Measurements from ENCODE around the gene MAP3K2.
"Not testable (repeated sequence)": the region's sequence is repeated elsewhere in the genome, so short reads cannot be mapped to it uniquely, and the experiment has no call there.

Gene MAP3K2

DNA sequence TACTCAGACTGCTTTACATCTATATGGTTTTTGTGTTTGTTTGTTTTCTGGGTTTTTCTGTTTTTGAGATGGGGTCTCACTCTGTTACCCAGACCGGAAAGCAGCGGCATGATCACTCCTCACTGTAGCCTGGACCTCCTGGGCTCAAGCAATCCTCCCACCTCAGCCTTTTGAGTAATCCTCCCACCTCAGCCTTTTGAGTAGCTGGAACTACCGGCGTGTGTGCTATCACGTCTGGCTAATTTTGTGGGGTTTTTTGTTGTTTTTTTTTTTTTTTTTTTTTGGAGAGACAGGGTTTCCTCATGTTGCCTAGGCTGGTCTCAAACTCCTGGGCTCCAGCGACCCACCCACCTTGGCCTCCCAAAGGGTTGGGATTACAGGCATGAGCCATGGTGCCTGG lies 9.1 kb downstream of the MAP3K2 start:
- DNase-seq: no peak

DNA sequence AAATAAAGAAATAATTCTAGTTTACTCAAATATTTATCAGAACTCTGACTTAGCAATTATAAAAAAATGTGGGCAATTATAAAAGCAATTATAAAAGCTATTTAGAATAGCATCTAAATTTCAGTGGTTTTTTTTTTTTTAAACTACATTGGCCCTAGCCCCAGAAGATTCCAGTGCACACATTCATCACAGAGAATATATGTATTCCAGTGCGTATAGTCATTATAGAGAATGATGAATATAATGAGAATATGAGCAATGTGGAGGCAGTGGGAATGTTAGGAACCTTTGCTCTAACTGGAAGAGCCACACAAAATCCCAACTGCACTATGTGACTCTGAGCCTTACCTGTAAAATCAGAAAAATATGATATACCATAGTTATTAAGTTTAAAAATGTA lies 10.5 kb downstream of the MAP3K2 start:
- no peak for DNase-seq

DNA sequence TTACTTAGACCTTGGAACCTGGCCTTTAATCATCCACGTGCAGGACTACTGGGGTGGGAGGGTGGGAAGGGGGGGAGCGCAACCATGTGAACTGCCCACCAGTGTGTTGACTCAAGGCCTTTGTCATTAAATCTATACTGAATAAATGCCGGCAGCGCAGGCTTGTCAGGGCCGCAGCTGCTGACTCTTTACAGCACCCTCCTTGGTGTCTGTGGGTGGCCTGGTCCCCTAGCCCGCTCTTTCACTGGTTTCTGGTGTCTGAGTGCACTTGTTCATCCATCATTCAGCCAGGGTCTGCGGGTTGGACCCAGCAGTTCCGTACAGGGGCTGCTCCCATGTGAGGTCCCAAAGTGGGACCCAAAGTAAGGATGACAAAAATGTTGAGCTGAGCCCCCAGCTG lies 11.5 kb downstream of the MAP3K2 start:
- no peak for DNase-seq

DNA sequence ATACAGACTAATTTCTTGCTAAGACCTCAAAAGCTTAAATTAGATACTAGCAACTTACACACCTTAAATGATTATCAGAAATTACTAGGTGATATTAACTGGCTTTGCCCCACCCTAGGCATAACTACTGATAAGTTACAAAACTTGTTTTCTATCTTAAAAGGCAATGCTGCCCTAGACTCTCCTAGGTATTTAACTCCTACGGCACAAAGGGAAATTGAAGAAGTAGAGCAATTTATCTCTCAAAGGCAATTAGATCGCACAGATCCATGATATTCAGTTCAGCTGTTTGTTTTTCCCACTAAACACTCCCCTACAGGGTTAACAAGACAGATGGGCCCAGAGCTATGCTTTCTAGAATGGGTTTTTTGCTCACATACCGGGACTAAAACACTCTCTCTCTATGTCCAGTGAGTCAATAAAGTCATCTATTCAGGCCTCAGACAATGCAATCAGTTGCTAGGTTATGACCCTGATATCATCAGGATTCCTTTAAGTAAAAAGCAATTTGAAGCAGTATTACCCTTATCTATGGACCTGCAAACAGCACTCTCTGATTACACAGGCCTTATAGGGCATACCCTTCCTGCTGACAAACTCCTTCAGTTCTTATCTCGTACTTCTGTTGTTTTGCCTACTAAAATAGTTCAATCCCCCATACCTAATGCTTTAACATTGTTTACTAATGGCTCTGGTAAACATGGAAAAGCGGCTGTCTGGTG lies 14.3 kb downstream of the MAP3K2 start:
- DNase-seq: no peak

DNA sequence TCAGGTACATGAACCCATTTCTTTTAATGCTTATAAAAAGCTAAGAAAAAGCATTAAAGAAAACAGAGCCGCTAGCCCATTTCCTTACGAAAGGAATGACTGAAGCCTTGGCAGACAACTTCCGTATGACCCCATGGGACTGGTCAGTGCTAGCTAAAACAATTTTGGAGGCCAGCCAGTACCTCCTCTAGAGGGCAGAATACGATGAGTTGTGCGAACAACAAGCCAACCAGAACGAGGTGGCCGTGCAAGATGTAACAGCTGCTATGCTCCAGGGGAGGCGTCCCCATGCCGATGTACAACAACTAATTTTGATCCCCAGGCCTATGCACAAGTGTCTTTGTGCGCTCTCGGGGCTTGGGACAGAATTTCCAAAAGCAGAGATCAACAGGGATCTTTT lies 16.7 kb downstream of the MAP3K2 start:
- DNase-seq: no peak

DNA sequence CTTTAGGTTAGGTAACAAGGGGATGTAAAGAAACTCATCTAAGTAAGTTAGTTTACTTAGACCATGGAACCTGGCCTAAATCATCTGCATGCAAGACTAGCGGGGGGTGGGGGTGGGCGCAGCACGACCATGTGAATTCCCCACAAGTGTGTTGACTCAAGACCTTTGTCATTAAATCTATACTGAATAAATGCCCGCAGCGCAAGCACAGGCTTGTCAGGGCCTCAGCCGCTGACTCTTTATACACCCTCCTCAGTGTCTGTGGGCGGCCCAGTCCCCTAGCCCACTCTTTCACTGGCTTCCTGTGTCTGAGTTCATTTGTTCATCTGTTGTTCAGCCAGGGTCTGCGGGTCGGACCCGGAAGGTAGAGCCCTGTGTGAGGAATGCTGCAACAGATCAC lies 17.8 kb downstream of the MAP3K2 start:
- DNase-seq: no peak

DNA sequence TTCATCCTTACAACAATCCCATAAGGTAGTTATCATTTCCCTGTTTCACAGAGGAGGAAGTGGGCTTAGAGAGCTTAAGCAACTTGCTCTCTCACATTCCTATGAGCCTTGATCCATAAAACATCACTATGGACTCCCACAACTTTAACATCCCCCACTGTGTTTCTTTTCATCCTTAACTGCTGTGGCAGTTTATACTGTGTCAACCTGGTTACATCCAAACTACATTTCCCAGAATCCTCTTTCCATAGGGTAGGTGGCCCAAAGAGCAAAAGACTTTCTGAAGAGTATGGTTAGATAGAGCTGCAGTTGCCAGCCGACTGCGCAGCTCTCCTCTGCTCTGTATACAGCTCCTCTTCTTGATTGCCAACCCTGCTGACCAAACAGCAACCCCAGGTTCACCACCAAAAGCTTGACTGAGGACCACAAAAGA lies 22.5 kb downstream of the MAP3K2 start:
- no peak for DNase-seq

DNA sequence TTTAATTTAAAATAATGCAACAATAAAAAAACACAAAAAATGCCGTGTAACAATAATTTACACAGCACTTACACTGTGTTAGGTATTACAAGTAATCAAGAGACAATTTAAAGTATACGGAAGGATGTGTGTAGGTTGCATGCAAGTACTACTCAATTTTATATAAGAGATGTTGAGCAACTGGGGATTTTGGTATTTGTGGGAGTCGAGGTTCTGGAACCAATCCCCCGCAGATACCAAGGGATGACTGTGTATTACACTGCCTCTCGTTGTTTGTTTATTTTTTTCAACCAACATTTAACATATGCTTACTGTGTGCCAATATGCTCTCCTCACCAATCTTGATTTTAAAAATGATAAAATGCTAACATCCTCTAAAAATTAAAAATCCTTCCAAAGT lies 24.8 kb downstream of the MAP3K2 start:
- no peak for DNase-seq

DNA sequence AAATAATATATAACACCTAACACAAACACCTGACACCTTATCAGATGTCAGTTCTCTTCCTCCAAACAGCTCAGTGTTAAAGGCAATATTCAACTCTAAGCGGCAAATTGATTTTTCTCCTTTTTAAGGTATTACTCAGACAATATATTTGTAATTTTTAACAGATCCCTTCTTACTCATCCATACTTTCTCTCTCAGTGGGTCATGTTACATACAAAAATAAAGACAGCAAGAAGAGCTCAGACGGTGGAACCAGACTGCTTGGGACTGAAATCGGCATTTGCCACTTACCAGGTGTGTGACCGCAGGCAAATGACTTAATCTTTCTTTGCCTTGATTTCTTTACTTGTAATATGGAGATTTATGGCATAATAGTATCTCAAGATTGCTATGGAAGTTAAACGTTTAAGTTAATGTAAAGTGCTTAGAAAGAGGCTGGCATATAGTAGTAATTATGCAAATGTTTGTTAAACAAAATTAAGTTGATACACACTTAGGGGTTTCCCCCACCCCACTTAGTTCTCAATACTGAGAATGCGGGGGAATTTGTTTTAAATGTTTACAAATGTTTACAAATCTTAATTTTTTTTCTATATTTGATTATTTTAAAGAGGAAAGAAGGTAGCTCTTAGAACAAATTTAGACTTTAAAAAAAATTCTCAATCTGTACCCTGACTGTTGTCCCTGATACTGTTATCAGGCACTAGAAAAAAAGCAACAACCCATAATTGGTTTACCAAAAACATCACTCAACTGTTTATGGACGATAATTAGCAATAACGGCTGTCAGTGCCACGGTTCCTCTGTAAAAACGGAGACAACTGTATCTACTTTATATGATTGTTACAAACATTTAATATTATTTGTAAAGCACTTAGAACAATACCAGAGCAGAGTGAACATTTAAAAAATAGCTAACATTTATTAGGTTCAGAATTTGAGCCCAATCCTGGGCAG lies 25.6 kb downstream of the MAP3K2 start:
- DNase-seq: no peak

DNA sequence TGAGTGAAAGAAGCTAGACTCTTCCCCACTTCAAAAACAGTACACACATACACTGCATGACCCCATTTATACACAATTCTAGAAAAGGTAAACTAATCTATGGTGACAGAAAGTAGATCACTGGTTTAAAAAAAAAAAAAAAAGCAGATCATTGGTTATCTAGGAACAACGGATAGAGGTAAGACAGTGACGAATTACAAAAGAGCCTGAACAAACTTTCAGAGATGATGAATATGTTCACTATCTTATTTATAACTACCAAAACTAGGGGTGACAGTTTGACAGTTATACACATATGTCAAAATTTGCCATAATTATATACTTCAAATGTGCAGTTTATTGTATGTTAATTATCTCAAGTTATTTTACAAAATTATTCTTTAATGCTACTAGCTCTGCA lies 27.5 kb downstream of the MAP3K2 start:
- no peak for DNase-seq

DNA sequence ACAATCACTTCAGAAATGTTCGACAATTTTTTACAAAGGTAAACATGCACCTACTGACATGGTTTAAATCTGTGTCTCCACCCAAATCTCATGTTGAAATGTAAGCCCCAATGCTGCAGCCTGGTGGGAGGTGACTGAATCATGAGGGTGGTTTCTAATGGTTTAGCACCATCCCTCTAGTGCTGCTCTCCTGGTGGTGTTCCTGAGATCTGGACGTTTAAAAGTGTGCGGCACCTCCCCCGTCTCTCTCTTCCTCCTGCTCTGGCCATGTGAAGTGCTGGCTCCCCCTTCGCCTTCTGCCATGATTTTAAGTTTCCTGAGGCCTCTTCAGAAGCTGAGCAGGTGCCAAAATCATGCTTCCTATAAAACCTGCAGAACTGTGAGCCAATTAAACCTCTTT lies 28.3 kb downstream of the MAP3K2 start:
- DNase-seq: no peak

DNA sequence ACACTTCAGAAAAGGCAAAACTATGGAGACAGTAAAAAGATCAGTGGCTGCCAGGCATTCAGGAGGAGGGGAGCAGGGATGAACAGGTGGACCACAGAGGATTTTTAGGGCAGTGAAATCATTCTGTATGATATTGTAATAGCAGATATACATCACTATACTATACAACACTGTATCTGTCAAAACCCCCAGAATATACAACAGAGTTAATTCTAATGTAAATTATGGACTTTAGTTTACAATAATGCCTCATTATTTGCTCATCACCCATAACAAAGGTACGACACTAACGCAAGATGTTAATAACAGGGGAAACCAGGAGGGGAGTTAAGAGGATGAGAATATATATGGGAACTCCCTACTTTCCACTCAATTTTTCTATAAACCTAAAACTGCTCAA lies 28.8 kb downstream of the MAP3K2 start:
- no peak for DNase-seq

DNA sequence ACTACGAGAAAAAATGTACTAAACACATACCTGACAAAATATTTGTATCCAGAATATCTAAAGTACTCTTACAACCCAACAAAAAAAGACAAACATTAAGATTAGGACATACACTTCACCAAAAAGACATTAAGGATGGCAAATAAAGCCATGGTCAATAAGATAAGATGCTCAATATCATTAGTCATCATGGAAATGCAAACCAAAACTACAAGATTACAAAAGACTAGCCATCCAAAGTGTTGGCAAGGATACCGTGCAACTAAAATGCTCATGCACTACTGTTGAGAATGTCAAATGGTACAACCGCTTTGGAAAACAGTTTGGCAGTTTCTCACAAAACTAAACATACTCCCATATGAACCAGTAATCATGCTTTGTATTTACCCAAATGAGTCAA lies 29.7 kb downstream of the MAP3K2 start:
- DNase-seq: no peak

DNA sequence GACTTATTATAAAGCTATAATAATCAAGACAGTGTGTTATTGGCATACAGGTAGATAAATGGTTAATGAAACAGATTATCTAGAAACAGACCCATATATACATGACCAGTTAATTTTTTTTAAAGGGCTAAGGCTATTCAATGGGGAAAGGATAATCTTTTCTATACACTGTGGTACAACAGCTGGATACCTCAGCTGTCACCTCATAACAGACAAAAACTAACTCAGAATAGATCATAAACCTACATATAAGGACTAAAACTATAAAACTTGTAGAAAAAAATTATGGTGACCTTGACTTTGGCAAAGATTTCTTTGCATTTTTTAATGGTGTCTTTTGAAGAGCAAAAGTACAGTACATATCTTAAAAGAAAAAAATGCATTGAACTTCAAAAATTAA lies 30.2 kb downstream of the MAP3K2 start:
- no peak for DNase-seq

DNA sequence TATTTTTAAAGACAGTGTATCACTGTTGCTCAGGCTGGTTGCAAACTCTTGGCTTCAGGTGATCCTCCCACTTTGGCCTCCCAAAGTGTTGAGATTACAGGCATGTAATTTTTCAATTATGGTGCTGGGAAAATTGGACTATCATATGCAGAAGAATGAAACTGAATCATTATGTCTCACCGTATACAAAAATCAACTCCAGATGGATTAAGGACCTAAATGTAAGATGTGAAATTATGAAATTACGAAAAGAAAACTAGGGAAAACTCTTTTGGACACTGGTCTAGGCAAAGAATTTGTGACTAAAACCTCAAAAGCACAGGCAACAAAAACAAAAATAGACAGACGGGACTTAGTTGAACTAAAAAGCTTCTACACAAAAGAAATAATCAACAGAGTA lies 31.2 kb downstream of the MAP3K2 start:
- no peak for DNase-seq

DNA sequence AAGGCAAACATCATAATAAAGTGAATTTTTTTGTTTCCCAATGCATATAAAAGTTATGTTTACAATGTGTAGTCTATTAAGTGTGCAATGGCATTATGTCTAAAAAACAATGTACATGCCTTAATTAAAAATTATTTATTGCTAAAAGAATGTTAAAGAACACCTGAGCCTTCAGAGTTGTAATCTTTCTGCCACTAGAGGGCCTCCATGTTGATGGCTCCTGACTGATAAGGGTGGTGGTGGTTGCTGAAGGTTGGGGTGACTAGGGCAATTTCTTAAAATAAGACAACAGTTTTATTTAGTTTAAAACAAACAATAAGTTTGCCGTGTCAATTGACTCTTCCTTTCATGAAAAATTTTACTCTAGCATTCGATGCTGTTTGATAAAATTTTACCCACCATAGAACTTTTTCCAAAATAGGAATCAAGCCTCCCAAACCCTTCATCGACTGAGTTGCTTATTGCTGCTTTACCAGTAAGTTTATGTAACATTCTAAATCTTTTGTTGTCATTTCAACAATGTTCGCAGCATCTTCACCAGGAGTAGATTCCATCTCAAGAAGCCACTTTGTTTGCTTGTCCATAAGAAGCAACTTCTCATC lies 32.3 kb downstream of the MAP3K2 start:
- DNase-seq: no peak

DNA sequence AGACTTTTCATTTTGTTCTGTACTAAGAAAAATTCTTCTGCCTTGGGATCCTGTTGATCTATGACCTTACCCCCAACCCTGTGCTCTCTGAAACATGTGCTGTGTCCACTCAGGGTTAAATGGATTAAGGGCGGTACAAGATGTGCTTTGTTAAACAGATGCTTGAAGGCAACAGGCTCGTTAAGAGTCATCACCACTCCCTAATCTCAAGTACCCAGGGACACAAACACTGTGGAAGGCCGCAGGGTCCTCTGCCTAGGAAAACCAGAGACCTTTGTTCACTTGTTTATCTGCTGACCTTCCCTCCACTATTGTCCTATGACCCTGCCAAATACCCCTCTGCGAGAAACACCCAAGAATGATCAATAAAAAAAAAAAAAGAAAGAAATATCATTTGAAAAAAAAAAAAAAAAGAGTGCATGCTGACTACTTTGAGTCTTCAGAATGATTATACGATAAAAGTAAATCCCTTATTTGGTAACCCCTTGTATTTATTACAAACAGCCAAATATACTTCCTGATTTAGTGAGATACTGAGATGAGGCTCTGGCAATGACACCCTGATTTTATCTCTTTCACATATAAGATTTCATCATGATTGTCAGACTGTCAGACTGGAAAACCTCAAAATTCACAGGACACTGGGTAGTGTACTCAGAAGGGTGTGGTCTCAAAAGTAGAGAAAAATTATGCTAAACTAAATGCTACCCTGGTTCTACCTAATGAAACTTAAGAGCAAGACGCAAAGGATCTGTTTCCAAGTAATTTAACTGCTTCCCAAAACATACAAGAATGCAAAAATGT lies 33.7 kb downstream of the MAP3K2 start:
- DNase-seq: not testable (repeated sequence)

DNA sequence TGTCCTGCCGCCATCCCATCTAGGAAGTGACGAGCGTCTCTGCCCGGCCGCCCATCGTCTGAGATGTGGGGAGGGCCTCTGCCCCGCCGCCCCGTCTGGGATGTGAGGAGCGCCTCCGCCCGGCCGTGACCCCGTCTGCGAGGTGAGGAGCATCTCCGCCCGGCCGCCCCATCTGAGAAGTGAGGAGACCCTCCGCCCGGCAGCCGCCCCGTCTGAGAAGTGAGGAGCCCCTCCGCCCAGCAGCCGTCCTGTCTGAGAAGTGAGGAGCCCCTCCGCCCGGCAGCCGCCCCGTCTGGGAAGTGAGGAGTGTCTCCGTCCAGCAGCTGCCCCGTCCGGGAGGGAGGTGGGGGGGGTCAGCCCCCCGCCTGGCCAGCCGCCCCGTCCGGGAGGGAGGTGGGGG lies 34.6 kb downstream of the MAP3K2 start:
- DNase-seq: not testable (repeated sequence)

DNA sequence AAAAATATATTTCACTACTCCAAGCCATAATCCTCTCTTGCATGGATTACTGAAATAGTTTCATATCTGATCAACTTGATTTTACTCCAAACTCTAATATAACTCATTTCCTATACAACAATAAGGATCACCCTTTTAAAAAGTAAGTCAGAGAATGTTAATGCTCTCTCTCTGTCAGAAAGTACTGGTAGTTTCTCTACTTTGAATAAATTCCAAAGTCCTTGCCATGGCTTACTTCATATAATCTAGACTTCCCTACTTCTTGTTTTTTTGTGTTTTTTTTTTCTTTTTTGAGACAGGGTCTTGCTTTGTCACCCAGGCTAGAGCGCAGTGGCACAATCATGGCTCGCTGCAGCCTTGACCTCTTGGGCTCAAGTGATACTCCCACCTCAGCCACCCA lies 36.2 kb downstream of the MAP3K2 start:
- no peak for DNase-seq

DNA sequence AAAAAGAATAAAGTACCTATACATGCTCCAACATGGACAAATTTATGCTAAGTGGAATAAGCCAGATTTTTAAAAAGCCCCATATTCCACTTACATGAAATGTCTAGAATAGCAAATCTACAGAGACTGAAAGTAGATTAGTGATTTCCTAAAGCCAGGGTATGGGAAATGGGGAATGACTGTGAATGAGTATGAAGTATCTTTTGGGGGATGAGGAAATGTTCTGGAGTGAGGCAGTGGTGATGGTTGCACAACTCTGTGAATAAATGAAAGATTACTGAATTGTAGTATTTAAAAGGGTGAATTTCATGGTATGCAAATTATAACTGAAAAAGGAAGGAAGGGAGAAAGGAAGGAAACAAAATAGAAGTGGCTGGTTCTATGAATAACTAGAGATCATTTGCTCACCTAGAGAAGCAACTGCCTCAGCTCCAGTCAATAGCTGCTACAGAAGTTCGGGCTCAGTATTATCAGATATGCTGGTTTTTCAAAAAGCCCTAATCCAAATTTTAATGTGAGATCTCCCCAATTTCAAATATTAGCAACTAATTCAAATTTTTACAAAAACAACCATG lies 39.3 kb downstream of the MAP3K2 start:
- no peak for DNase-seq

DNA sequence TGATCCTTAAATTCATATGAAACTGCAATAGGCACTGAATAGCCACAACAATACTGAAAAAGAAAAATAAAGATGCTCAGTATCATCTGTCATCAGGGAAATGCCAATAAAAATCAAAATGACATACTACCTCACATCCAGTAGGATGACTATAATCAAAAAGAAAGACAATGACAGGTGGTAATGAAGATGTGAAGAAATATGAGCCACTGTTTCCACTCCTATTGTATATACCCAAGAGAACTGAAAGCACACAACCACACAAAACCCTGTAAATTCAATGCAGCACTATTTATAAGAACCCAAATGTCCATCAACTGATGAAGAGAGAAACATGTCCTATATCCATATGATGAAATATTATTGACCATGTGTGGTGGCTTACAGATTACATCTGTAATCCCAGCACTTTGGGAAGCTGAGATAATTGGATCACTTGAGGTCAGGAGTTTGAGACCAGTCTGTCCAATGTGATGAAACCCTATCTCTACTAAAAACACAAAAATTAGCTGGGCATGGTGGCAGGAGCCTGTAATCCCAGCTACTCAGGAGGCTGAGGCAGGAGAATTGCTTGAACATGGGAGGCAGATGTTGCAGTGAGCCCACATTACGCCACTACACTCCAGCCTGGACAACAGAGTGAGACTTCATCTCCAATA lies 39.9 kb downstream of the MAP3K2 start:
- no peak for DNase-seq

DNA sequence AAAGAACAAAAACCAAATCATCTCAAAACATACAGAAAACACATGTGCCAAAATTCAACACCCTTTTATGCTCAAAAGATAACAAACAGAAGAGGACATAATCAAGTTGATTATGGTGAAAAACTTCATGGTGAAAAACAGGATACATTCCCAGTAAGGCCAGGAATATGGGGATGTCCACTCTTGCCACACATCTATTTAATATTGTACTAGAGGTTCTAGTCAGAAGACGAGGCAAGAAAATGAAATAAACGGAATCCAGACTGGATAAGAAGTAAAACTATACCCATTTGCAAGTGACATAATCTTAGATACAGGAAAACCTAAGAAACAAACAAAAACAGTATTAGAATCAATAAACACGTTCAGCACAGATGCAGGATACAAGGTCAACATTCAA lies 40.8 kb downstream of the MAP3K2 start:
- no peak for DNase-seq

Measured in NCI-H510A (cell line).